ENCODE measurements around the gene PRRT2. TPM values are rescaled to one million over a fixed set of nuclear protein-coding genes. Genes with fewer than 3 reads are reported as not detected.

PRRT2 gene
- total and polyA plus RNA-seq, 10 of the 15 experiments (the other 5 are each of a cell fraction or from before 2014, with no cell fraction given): 0.08 to 0.49 (median 0.12) TPM; not detected in 4

DNA sequence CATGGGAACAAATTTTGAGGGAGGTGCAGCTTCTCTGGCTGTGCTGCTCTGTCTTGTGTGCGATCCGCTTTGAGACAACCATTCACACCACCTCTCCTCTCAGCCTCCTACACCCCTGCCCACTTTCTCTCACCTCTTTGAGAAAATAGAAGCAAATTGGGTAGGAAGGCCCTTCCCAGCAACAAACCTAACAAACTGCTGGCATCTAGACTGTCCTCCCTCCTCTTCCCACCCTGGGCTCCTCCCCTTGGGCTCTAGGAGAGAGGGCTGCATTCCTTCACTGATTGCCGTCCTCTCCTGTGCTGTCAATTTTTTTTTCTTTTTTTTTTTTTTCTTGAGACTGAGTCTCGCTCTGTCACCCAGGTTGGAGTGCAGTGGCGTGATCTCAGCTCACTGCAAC is 37.5 kb downstream of the PRRT2 start:
- Histone ChIP-seq H3K27ac (ENCODE audit: control insufficient read depth, insufficient read depth) (no peak overlapping the region), H3K27me3 (replicated peaks in 1 of 2; ENCODE audit: control insufficient read depth in 2 of 2, insufficient read depth in 2 of 2, low read length in 1 of 2) (no peaks in the 10 kb centered on the region), H2AFZ (ENCODE audit: control insufficient read depth, low read depth, low read length) (no peak overlapping the region), H3K4me2 (ENCODE audit: control insufficient read depth, insufficient read depth) (no peak overlapping the region), H3K4me3 (no peak overlapping the region), H3K79me2 (ENCODE audit: control insufficient read depth, insufficient read depth, low read length) (no peaks in the 10 kb centered on the region), H4K20me1 (ENCODE audit: control insufficient read depth, insufficient read depth) (no peaks in the 10 kb centered on the region), H3K36me3 (ENCODE audit: control insufficient read depth in 2 of 2, insufficient read depth in 2 of 2, low read length in 1 of 2) (peaks cover 2 to 3% of the 10 kb centered on the region in 2 experiments; a peak in 1 of 4 replicates), H3K4me1 (ENCODE audit: control insufficient read depth, insufficient read depth, low read length) (no peaks in the 10 kb centered on the region), H3K9me3 (replicated peaks; ENCODE audit: control insufficient read depth, insufficient read depth, low read length) (no peaks in the 10 kb centered on the region), H3K9ac (ENCODE audit: control insufficient read depth, insufficient read depth, low read length) (no peak overlapping the region)
- no peak for DNase-seq (ENCODE audit: low read depth, low spot score)
- BruUV-seq (replicated peaks): no TSS peak
- ChIA-PET RAD21 (ENCODE audit: unreplicated experiment) (interaction anchor here (1.4 to 3.5 kb wide), 5 partner anchors 30 to 209 kb away, joined by 3 to 51 read pairs (median 9); partner anchors contain the start of genes MVP and PAGR1), CTCF (interaction anchor here (0.6 to 4.6 kb wide), 17 partner anchors 13 to 206 kb away, joined by 3 to 99 read pairs (median 6); partner anchors contain the start of genes KIF22, MVP, PAGR1 and TAOK2), POLR2A (interaction anchor here (0.6 to 3.4 kb wide), 3 partner anchors 20 to 42 kb away, joined by 4 to 14 read pairs (median 8); partner anchors contain the start of gene MVP), SMC1A (ENCODE audit: uncharacterized antibody, unreplicated experiment) (interaction anchor here (0.7 to 3.6 kb wide), 7 partner anchors 25 to 183 kb away, joined by 3 to 48 read pairs (median 5); partner anchors contain the start of genes MVP, PAGR1 and TMEM219)
- in situ Hi-C loops (cut with MboI) (no loop called here), intact Hi-C loops (cut with micrococcal nuclease; ENCODE audit: unreplicated experiment) (no loop called here)
- no peak for TF ChIP-seq NFIC (IDR thresholded peaks at IDR 0.05; ENCODE audit: low read depth, low read length)
- TF ChIP-seq ETV6 (conservative IDR thresholded peaks at IDR 0.05 in 1 of 2, IDR thresholded peaks at IDR 0.05 in 1 of 2; ENCODE audit: borderline replicate concordance in 1 of 2, low read depth in 1 of 2): no peak
- no peak for TF ChIP-seq CBX5 (IDR thresholded peaks at IDR 0.05; ENCODE audit: low read depth)
- TF ChIP-seq SMC3 (IDR thresholded peaks at IDR 0.05; ENCODE audit: borderline replicate concordance, low read length): no peak
- TF ChIP-seq TCF7 (IDR thresholded peaks at IDR 0.05; ENCODE audit: borderline replicate concordance): no peak
- no peak for TF ChIP-seq EZH2 (IDR thresholded peaks at IDR 0.05; ENCODE audit: borderline replicate concordance, control insufficient read depth, low read depth, low read length)
- TF ChIP-seq GATAD2B (conservative IDR thresholded peaks at IDR 0.05; ENCODE audit: low read depth): no peak
- no peak for TF ChIP-seq NBN (IDR thresholded peaks at IDR 0.05)
- TF ChIP-seq, protein P1, sequence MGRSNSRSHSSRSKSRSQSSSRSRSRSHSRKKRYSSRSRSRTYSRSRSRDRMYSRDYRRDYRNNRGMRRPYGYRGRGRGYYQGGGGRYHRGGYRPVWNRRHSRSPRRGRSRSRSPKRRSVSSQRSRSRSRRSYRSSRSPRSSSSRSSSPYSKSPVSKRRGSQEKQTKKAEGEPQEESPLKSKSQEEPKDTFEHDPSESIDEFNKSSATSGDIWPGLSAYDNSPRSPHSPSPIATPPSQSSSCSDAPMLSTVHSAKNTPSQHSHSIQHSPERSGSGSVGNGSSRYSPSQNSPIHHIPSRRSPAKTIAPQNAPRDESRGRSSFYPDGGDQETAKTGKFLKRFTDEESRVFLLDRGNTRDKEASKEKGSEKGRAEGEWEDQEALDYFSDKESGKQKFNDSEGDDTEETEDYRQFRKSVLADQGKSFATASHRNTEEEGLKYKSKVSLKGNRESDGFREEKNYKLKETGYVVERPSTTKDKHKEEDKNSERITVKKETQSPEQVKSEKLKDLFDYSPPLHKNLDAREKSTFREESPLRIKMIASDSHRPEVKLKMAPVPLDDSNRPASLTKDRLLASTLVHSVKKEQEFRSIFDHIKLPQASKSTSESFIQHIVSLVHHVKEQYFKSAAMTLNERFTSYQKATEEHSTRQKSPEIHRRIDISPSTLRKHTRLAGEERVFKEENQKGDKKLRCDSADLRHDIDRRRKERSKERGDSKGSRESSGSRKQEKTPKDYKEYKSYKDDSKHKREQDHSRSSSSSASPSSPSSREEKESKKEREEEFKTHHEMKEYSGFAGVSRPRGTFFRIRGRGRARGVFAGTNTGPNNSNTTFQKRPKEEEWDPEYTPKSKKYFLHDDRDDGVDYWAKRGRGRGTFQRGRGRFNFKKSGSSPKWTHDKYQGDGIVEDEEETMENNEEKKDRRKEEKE (IDR thresholded peaks at IDR 0.05): no peak
- TF ChIP-seq PAX5 (IDR thresholded peaks at IDR 0.05; ENCODE audit: borderline replicate concordance, low read depth, low read length): no peak
- no peak for TF ChIP-seq RAD51 (IDR thresholded peaks at IDR 0.05)
- no peak for TF ChIP-seq ZSCAN29 (IDR thresholded peaks at IDR 0.05)
- ATAC-seq: no peak
- FAIRE-seq: no peak
- 79% methylated on average over 4 of the region's 5 CpGs for WGBS (ENCODE audit: insufficient coverage, insufficient replicate concordance, low lambda C conversion rate, missing lambda C conversion rate)

Data from GM12878 (cell line).